ENCODE results near the gene LRRC8C.

The LRRC8C gene

GRCh38 chr1:89675677-89676076, 42.8 kb downstream of the LRRC8C start:
- Histone ChIP-seq H3K9me3 (ENCODE audit: control insufficient read depth, insufficient read depth, low read depth, low read length) (no peaks in the 10 kb centered on the region), H3K4me3 (ENCODE audit: low read depth, low read length) (no peak overlapping the region), H3K36me3 (ENCODE audit: control insufficient read depth, insufficient read depth, low read length) (no peaks in the 10 kb centered on the region), H3K27ac (ENCODE audit: low read depth, low read length) (no peak overlapping the region), H3K4me1 (ENCODE audit: control insufficient read depth, insufficient read depth, low read length) (no peaks in the 10 kb centered on the region), H3K27me3 (ENCODE audit: control insufficient read depth, insufficient read depth, low read length) (no peaks in the 10 kb centered on the region), H3K9ac (ENCODE audit: low read length) (no peak overlapping the region)

DNA sequence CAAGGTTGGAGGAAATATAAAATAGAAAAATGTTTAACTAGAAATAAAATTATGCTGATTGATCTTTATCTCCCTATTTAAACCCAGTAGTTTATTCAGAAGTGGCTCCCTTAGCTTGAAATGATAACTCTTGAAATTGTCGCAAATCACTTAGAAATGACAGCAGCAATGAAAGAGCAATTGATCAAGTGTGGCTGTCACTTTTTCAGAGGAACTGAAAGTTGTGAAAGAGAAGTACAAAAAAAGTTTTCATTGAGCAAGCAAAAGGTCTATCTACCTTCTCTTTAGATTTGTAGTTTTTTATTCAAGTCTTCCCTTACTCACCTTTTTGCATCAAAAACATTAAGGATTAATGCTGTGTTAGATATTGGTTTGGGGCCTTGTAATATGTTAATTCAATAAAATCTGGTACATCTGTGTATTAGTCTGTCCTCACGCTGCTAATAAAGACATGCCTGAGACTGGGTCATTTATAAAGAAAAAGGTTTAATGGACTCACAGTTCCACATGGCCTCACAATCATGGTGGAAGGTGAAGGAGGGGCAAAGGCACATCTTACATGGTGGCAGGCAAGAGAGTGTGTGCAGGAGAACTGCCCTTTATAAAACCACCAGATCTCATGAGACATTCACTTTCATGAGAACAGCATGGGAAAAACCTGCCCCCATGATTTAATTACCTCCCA, 48.3 kb downstream of the LRRC8C start:
- Histone ChIP-seq H3K9me3 (ENCODE audit: control insufficient read depth, insufficient read depth, low read depth, low read length) (no peaks in the 10 kb centered on the region), H3K27ac (ENCODE audit: low read depth, low read length) (no peak overlapping the region), H3K9ac (ENCODE audit: low read length) (no peak overlapping the region), H3K27me3 (ENCODE audit: control insufficient read depth, insufficient read depth, low read length) (no peaks in the 10 kb centered on the region), H3K36me3 (ENCODE audit: control insufficient read depth, insufficient read depth, low read length) (no peaks in the 10 kb centered on the region), H3K4me1 (ENCODE audit: control insufficient read depth, insufficient read depth, low read length) (no peaks in the 10 kb centered on the region), H3K4me3 (ENCODE audit: low read depth, low read length) (no peak overlapping the region)

- Histone ChIP-seq H3K9ac (ENCODE audit: low read length) (no peak overlapping the region), H3K36me3 (ENCODE audit: control insufficient read depth, insufficient read depth, low read length) (no peaks in the 10 kb centered on the region), H3K4me1 (ENCODE audit: control insufficient read depth, insufficient read depth, low read length) (no peaks in the 10 kb centered on the region), H3K27ac (ENCODE audit: low read depth, low read length) (no peak overlapping the region), H3K27me3 (ENCODE audit: control insufficient read depth, insufficient read depth, low read length) (no peaks in the 10 kb centered on the region), H3K9me3 (ENCODE audit: control insufficient read depth, insufficient read depth, low read depth, low read length) (no peaks in the 10 kb centered on the region), H3K4me3 (ENCODE audit: low read depth, low read length) (no peak overlapping the region)
Measured at GRCh38 chr1:89682611-89683010, 49.7 kb downstream of the LRRC8C start.

DNA sequence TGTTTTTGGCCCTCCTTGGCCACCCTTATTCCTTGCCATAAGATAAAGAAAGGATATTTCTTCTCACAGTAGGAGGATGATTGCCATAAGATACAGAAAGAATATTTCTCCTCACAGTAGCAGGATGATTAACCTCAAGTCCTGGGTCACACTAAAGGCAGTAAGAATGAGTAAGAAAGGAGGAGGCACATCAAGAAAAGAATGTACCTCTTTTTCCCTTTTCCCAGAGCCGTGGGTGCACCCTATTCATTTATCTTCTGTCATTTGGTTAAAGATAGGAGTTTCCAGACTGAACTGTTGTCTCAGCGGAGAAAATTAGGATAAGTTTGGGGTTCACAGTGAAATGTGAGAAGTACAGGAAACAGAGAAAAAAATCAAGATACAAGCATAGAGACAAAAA, 52.5 kb downstream of the LRRC8C start:
- Histone ChIP-seq H3K4me3 (ENCODE audit: low read depth, low read length) (no peak overlapping the region), H3K9ac (ENCODE audit: low read length) (no peak overlapping the region), H3K27me3 (ENCODE audit: control insufficient read depth, insufficient read depth, low read length) (no peaks in the 10 kb centered on the region), H3K36me3 (ENCODE audit: control insufficient read depth, insufficient read depth, low read length) (no peaks in the 10 kb centered on the region), H3K27ac (ENCODE audit: low read depth, low read length) (no peak overlapping the region), H3K9me3 (ENCODE audit: control insufficient read depth, insufficient read depth, low read depth, low read length) (no peaks in the 10 kb centered on the region), H3K4me1 (ENCODE audit: control insufficient read depth, insufficient read depth, low read length) (no peaks in the 10 kb centered on the region)

GRCh38 chr1:89686520-89686919, 53.6 kb downstream of the LRRC8C start:
- Histone ChIP-seq H3K4me3 (ENCODE audit: low read depth, low read length) (no peak overlapping the region), H3K36me3 (ENCODE audit: control insufficient read depth, insufficient read depth, low read length) (no peaks in the 10 kb centered on the region), H3K9ac (ENCODE audit: low read length) (no peak overlapping the region), H3K9me3 (ENCODE audit: control insufficient read depth, insufficient read depth, low read depth, low read length) (no peaks in the 10 kb centered on the region), H3K27ac (ENCODE audit: low read depth, low read length) (no peak overlapping the region), H3K27me3 (ENCODE audit: control insufficient read depth, insufficient read depth, low read length) (no peaks in the 10 kb centered on the region), H3K4me1 (ENCODE audit: control insufficient read depth, insufficient read depth, low read length) (no peaks in the 10 kb centered on the region)

DNA sequence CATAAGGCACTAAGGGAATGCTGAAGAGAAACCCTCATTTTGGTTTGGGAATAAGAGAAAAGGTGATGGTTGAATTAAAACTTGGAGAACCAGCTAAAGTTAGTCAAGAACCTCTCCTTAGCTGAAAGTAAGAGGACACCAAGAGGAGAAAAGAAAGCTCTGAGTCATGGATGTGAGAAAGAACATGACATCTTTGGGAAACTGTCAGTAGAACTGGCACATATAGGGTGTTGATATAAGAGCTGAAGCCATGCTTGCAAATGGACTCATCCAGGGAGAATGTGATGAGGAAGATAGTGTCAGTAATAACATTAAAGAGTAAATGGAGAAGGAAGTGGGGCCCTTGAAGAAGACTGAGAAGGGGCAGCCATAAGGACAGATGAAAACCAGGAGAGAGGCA, 54.3 kb downstream of the LRRC8C start:
- no peaks in the 10 kb centered on the region for H3K36me3 ChIP-seq (ENCODE audit: control insufficient read depth, insufficient read depth, low read length)
- H3K4me3 ChIP-seq (ENCODE audit: low read depth, low read length): no peak overlapping the region

DNA sequence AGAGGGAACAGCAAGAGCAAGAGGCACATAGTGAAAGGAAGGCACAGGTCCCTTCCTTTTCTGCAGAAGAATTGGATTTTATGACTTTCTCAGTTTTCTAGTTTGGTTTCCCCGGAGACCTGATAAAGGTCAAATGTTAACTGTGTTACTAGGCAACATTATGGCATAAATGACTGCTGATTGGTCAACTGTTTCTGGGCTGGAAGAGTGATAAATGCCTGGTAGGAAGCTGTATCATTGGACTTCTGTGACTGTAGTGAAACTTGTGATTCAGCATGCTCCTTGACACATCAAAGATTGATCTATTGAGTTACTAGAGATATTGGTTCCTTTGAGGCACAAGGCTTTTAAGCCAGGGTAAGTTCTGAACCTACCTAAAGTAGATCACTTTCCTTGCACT, 55.7 kb downstream of the LRRC8C start:
- Histone ChIP-seq H3K36me3 (ENCODE audit: control insufficient read depth, insufficient read depth, low read length) (no peaks in the 10 kb centered on the region), H3K4me3 (ENCODE audit: low read depth, low read length) (no peak overlapping the region), H3K27ac (ENCODE audit: low read depth, low read length) (no peak overlapping the region), H3K9ac (ENCODE audit: low read length) (no peak overlapping the region), H3K9me3 (ENCODE audit: control insufficient read depth, insufficient read depth, low read depth, low read length) (no peaks in the 10 kb centered on the region), H3K4me1 (ENCODE audit: control insufficient read depth, insufficient read depth, low read length) (no peaks in the 10 kb centered on the region), H3K27me3 (ENCODE audit: control insufficient read depth, insufficient read depth, low read length) (no peaks in the 10 kb centered on the region)

More for the DNA sequence above, 54.3 kb downstream of the LRRC8C start:
- H3K9me3 ChIP-seq (ENCODE audit: control insufficient read depth, insufficient read depth, low read depth, low read length): no peaks in the 10 kb centered on the region
- H3K4me1 ChIP-seq (ENCODE audit: control insufficient read depth, insufficient read depth, low read length): no peaks in the 10 kb centered on the region
- H3K27me3 ChIP-seq (ENCODE audit: control insufficient read depth, insufficient read depth, low read length): no peaks in the 10 kb centered on the region
- H3K9ac ChIP-seq (ENCODE audit: low read length): no peak overlapping the region
- no peak overlapping the region for H3K27ac ChIP-seq (ENCODE audit: low read depth, low read length)

- Histone ChIP-seq H3K9ac (ENCODE audit: low read length) (no peak overlapping the region), H3K4me3 (ENCODE audit: low read depth, low read length) (no peak overlapping the region), H3K9me3 (ENCODE audit: control insufficient read depth, insufficient read depth, low read depth, low read length) (no peaks in the 10 kb centered on the region), H3K4me1 (ENCODE audit: control insufficient read depth, insufficient read depth, low read length) (no peaks in the 10 kb centered on the region), H3K27ac (ENCODE audit: low read depth, low read length) (no peak overlapping the region), H3K36me3 (ENCODE audit: control insufficient read depth, insufficient read depth, low read length) (no peaks in the 10 kb centered on the region), H3K27me3 (ENCODE audit: control insufficient read depth, insufficient read depth, low read length) (no peaks in the 10 kb centered on the region)
Measured at GRCh38 chr1:89689234-89689633, 56.3 kb downstream of the LRRC8C start.

DNA sequence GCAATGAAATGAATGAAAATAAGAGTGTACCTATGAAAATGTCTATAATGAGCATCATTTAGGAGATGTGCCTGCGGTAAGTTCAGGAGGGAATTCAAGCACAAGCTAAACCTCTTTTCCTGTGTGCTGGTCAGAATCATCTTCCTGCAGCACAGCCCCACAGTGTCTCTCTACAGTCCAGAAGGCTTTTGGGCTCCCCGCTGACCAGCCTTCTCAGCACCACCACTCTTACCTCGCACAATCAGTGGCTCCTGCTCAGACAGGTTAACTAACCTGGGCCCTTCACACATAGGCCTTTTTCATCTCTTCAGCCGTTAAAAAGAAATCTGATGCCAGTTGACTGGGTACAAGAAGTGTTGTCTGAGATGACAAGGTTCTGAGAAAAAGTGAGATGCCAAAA, 57.7 kb downstream of the LRRC8C start:
- Histone ChIP-seq H3K36me3 (ENCODE audit: control insufficient read depth, insufficient read depth, low read length) (no peaks in the 10 kb centered on the region), H3K9ac (ENCODE audit: low read length) (no peak overlapping the region)

GRCh38 chr1:89692601-89693521, 59.9 kb downstream of the LRRC8C start:
- Histone ChIP-seq H3K27me3 (ENCODE audit: control insufficient read depth, insufficient read depth, low read length) (no peaks in the 10 kb centered on the region), H3K9me3 (ENCODE audit: control insufficient read depth, insufficient read depth, low read depth, low read length) (no peaks in the 10 kb centered on the region), H3K4me3 (ENCODE audit: low read depth, low read length) (no peak overlapping the region), H3K9ac (ENCODE audit: low read length) (no peak overlapping the region), H3K4me1 (ENCODE audit: control insufficient read depth, insufficient read depth, low read length) (no peaks in the 10 kb centered on the region), H3K36me3 (ENCODE audit: control insufficient read depth, insufficient read depth, low read length) (no peaks in the 10 kb centered on the region), H3K27ac (ENCODE audit: low read depth, low read length) (no peak overlapping the region)

More for the DNA sequence above, 57.7 kb downstream of the LRRC8C start:
- Histone ChIP-seq H3K9me3 (ENCODE audit: control insufficient read depth, insufficient read depth, low read depth, low read length) (no peaks in the 10 kb centered on the region), H3K27ac (ENCODE audit: low read depth, low read length) (no peak overlapping the region), H3K4me1 (ENCODE audit: control insufficient read depth, insufficient read depth, low read length) (no peaks in the 10 kb centered on the region), H3K4me3 (ENCODE audit: low read depth, low read length) (no peak overlapping the region), H3K27me3 (ENCODE audit: control insufficient read depth, insufficient read depth, low read length) (no peaks in the 10 kb centered on the region)

DNA sequence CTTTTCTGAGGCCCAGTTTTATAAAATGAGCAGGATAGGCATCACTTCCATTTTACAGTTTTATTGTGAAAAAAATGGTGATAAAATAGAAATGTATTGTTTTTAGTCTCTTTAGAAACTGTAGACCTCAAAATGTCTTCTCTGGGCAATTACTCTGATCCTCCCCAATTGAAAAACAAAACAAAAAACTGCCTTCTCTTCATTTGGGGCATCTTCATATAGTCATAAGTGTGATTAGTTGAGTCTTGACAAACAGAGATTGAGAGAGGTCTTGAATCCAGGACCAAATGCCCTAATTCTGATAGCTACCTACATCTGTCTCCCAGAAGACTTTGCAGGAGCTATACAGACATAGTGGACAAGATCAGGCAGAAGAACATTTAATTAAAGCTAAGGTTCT, 62.9 kb downstream of the LRRC8C start:
- H3K36me3 ChIP-seq (ENCODE audit: control insufficient read depth, insufficient read depth, low read length): no peaks in the 10 kb centered on the region
- no peak overlapping the region for H3K27ac ChIP-seq (ENCODE audit: low read depth, low read length)
- H3K9ac ChIP-seq (ENCODE audit: low read length): no peak overlapping the region
- no peaks in the 10 kb centered on the region for H3K27me3 ChIP-seq (ENCODE audit: control insufficient read depth, insufficient read depth, low read length)
- H3K4me3 ChIP-seq (ENCODE audit: low read depth, low read length): no peak overlapping the region
- no peaks in the 10 kb centered on the region for H3K9me3 ChIP-seq (ENCODE audit: control insufficient read depth, insufficient read depth, low read depth, low read length)
- no peaks in the 10 kb centered on the region for H3K4me1 ChIP-seq (ENCODE audit: control insufficient read depth, insufficient read depth, low read length)
